ENCODE data around the gene THOC6. TPM values are rescaled to one million over a fixed set of nuclear protein-coding genes. Genes with fewer than 3 reads are reported as not detected.

The THOC6 gene
- polyA plus RNA-seq, 1 experiment = 20.5 TPM

- TF ChIP-seq CTCF (IDR thresholded peaks at IDR 0.05; ENCODE audit: insufficient read depth, low read depth, low read length) = no peak
- POLR2A ChIA-PET = interaction anchor here (0.7 kb wide), 1 partner anchor 74 kb away, joined by 3 read pairs; no protein-coding TSS in a partner anchor
- no peak for DNase-seq (ENCODE audit: low read depth)
- peaks cover 43% of the 10 kb centered on the region for H3K27me3 ChIP-seq (ENCODE audit: control insufficient read depth, insufficient read depth, low read length)
- no peaks in the 10 kb centered on the region for H3K36me3 ChIP-seq (ENCODE audit: control insufficient read depth, insufficient read depth, low read length)
- H3K4me3 ChIP-seq (ENCODE audit: low read depth, low read length) = no peak overlapping the region
- CTCF ChIA-PET = interaction anchor here (1.4 to 8.1 kb wide), 4 partner anchors 9 to 91 kb away, joined by 4 to 97 read pairs (median 8); no protein-coding TSS in a partner anchor
These were observed 15.1 kb downstream of the THOC6 start for GRCh38 chr16:3038896-3039295.

GRCh38 chr16:3042376-3042775, 18.5 kb downstream of the THOC6 start:
- CTCF ChIA-PET = interaction anchor here (0.7 to 8.1 kb wide), 3 partner anchors 13 to 89 kb away, joined by 3 to 97 read pairs (median 5); no protein-coding TSS in a partner anchor
- DNase-seq (ENCODE audit: low read depth) = no peak
- peaks cover 37% of the 10 kb centered on the region for H3K27me3 ChIP-seq (ENCODE audit: control insufficient read depth, insufficient read depth, low read length)
- H3K4me3 ChIP-seq (ENCODE audit: low read depth, low read length) = no peak overlapping the region
- no peaks in the 10 kb centered on the region for H3K36me3 ChIP-seq (ENCODE audit: control insufficient read depth, insufficient read depth, low read length)
- POLR2A ChIA-PET = no interaction called here
- no peak for TF ChIP-seq CTCF (IDR thresholded peaks at IDR 0.05; ENCODE audit: insufficient read depth, low read depth, low read length)

- Histone ChIP-seq H3K4me3 (ENCODE audit: low read depth, low read length) (no peak overlapping the region), H3K27me3 (ENCODE audit: control insufficient read depth, insufficient read depth, low read length) (peaks cover 34% of the 10 kb centered on the region), H3K36me3 (ENCODE audit: control insufficient read depth, insufficient read depth, low read length) (no peaks in the 10 kb centered on the region)
- DNase-seq (ENCODE audit: low read depth) = no peak
- ChIA-PET POLR2A (interaction anchor here (0.6 kb wide), 1 partner anchor 25 kb away, joined by 3 read pairs; the partner anchor contains the start of gene TNFRSF12A), CTCF (interaction anchor here (1.3 to 8.1 kb wide), 3 partner anchors 15 to 87 kb away, joined by 3 to 97 read pairs (median 8); no protein-coding TSS in a partner anchor)
- TF ChIP-seq CTCF (IDR thresholded peaks at IDR 0.05; ENCODE audit: insufficient read depth, low read depth, low read length) = no peak
These were observed 20.9 kb downstream of the THOC6 start for GRCh38 chr16:3044708-3045107.

GRCh38 chr16:3045758-3046640, 22.2 kb downstream of the THOC6 start, which contains the start of gene MMP25:
Gene MMP25 (plus strand): TSS chr16:3046561. CDS start chr16:3046918, 357 bp downstream.
- peaks cover 35% of the 10 kb centered on the region for H3K27me3 ChIP-seq (ENCODE audit: control insufficient read depth, insufficient read depth, low read length)
- ChIA-PET POLR2A (no interaction called here), CTCF (interaction anchor here (1.4 to 8.1 kb wide), 2 partner anchors 13 to 16 kb away, joined by 8 to 97 read pairs; no protein-coding TSS in a partner anchor)
- TF ChIP-seq CTCF (IDR thresholded peaks at IDR 0.05; ENCODE audit: insufficient read depth, low read depth, low read length) = no peak
- no peaks in the 10 kb centered on the region for H3K36me3 ChIP-seq (ENCODE audit: control insufficient read depth, insufficient read depth, low read length)
- peak within 1 kb of the TSS; percentile 38 for H3K4me3 ChIP-seq (ENCODE audit: low read depth, low read length)
- DNase-seq (ENCODE audit: low read depth) = no peak

All from BJ (cell line).